Measurements from ENCODE around the gene LMF1.

The LMF1 gene

GRCh38 chr16:1011316-1012082 lies 40.7 kb upstream of the LMF1 start:
- Histone ChIP-seq H4K20me1 (ENCODE audit: low read depth, low read length) (no peaks in the 10 kb centered on the region), H3K4me2 (ENCODE audit: low read depth, low read length, poor library complexity, severe bottlenecking) (no peak overlapping the region), H3K9me2 (replicated peaks; ENCODE audit: insufficient read depth, low read length) (no peaks in the 10 kb centered on the region), H3K27me3 (ENCODE audit: low read length) (no peaks in the 10 kb centered on the region), H3K4me3 (ENCODE audit: insufficient read depth, low read length, poor library complexity, severe bottlenecking) (no peak overlapping the region), H3K27ac (ENCODE audit: low read depth, low read length) (no peak overlapping the region), H3K9me3 (ENCODE audit: insufficient read depth, low read length) (no peaks in the 10 kb centered on the region), H2AFZ (ENCODE audit: low read depth, low read length, severe bottlenecking) (no peak overlapping the region), H3K79me2 (ENCODE audit: insufficient read depth, low read length) (no peaks in the 10 kb centered on the region), H3F3A (ENCODE audit: insufficient read depth) (no peaks in the 10 kb centered on the region), H3K9ac (ENCODE audit: low read length) (no peak overlapping the region), H3K36me3 (ENCODE audit: low read length) (no peaks in the 10 kb centered on the region)
- no peak for TF ChIP-seq EZH2phosphoT487 (conservative IDR thresholded peaks at IDR 0.05; ENCODE audit: low read length)
- TF ChIP-seq CTCF (IDR thresholded peaks at IDR 0.05; ENCODE audit: insufficient read depth, low read length, poor library complexity, severe bottlenecking) = no peak

- H3K9me2 ChIP-seq (replicated peaks; ENCODE audit: insufficient read depth, low read length) = no peaks in the 10 kb centered on the region
- no peak overlapping the region for H3K4me3 ChIP-seq (ENCODE audit: insufficient read depth, low read length, poor library complexity, severe bottlenecking)
- TF ChIP-seq CTCF (IDR thresholded peaks at IDR 0.05; ENCODE audit: insufficient read depth, low read length, poor library complexity, severe bottlenecking) = no peak
- no peak for TF ChIP-seq EZH2phosphoT487 (conservative IDR thresholded peaks at IDR 0.05; ENCODE audit: low read length)
- no peak overlapping the region for H3K4me2 ChIP-seq (ENCODE audit: low read depth, low read length, poor library complexity, severe bottlenecking)
- no peak overlapping the region for H2AFZ ChIP-seq (ENCODE audit: low read depth, low read length, severe bottlenecking)
- no peaks in the 10 kb centered on the region for H4K20me1 ChIP-seq (ENCODE audit: low read depth, low read length)
- H3F3A ChIP-seq (ENCODE audit: insufficient read depth) = no peaks in the 10 kb centered on the region
- H3K9me3 ChIP-seq (ENCODE audit: insufficient read depth, low read length) = no peaks in the 10 kb centered on the region
- H3K9ac ChIP-seq (ENCODE audit: low read length) = no peak overlapping the region
- H3K27ac ChIP-seq (ENCODE audit: low read depth, low read length) = no peak overlapping the region
- H3K79me2 ChIP-seq (ENCODE audit: insufficient read depth, low read length) = no peaks in the 10 kb centered on the region
- H3K27me3 ChIP-seq (ENCODE audit: low read length) = no peaks in the 10 kb centered on the region
- H3K36me3 ChIP-seq (ENCODE audit: low read length) = no peaks in the 10 kb centered on the region
Observed at GRCh38 chr16:1010815-1011214, 40.0 kb upstream of the LMF1 start.

GRCh38 chr16:1010251-1010650 lies 39.5 kb upstream of the LMF1 start:
- Histone ChIP-seq H3K36me3 (ENCODE audit: low read length) (no peaks in the 10 kb centered on the region), H3K4me3 (ENCODE audit: insufficient read depth, low read length, poor library complexity, severe bottlenecking) (no peak overlapping the region), H3K9me3 (ENCODE audit: insufficient read depth, low read length) (no peaks in the 10 kb centered on the region), H4K20me1 (ENCODE audit: low read depth, low read length) (no peaks in the 10 kb centered on the region), H3F3A (ENCODE audit: insufficient read depth) (no peaks in the 10 kb centered on the region), H3K9ac (ENCODE audit: low read length) (no peak overlapping the region), H3K9me2 (replicated peaks; ENCODE audit: insufficient read depth, low read length) (no peaks in the 10 kb centered on the region), H3K4me2 (ENCODE audit: low read depth, low read length, poor library complexity, severe bottlenecking) (no peak overlapping the region), H3K27ac (ENCODE audit: low read depth, low read length) (no peak overlapping the region), H3K79me2 (ENCODE audit: insufficient read depth, low read length) (no peaks in the 10 kb centered on the region), H2AFZ (ENCODE audit: low read depth, low read length, severe bottlenecking) (no peak overlapping the region), H3K27me3 (ENCODE audit: low read length) (no peaks in the 10 kb centered on the region)
- TF ChIP-seq CTCF (IDR thresholded peaks at IDR 0.05; ENCODE audit: insufficient read depth, low read length, poor library complexity, severe bottlenecking) (no peak), EZH2phosphoT487 (conservative IDR thresholded peaks at IDR 0.05; ENCODE audit: low read length) (no peak)

All from SU-DHL-6 (cell line).